HepG2 (cell line): ENCODE measurements around the gene RNF40. TPM values are rescaled to one million over a fixed set of nuclear protein-coding genes. Genes with fewer than 3 reads are reported as not detected.
A peak's percentile ranks its signal among the peaks of the same experiment; 100 is the strongest.

Source experiments
- ATAD3A ChIP-seq: sonication (generic); formaldehyde crosslinking; IDR thresholded peaks from 2 replicates; pipeline ENCODE4 v1.4.0; 2020; ENCODE audit warnings: missing genetic modification reagents
- CEBPB ChIP-seq: IDR thresholded peaks from 2 replicates; pipeline ENCODE4 v1.6.1; 2011; ENCODE audit warnings: low read depth, low read length, improper control_type of control experiment, borderline replicate concordance
- EED ChIP-seq: sonication (generic); formaldehyde crosslinking; IDR thresholded peaks from 2 replicates; pipeline ENCODE4 v1.5.0; 2020; ENCODE audit warnings: mild to moderate bottlenecking, missing genetic modification reagents
- FOXA1 ChIP-seq, 2 experiments: fragments of 450-650 bp in 1 of 2; sonication (generic) in 1 of 2; formaldehyde crosslinking in 1 of 2; IDR thresholded peaks; 2 replicates each; pipeline versions ENCODE4 v1.4.0 to v1.6.1; 2016 to 2020; ENCODE audit warnings: missing genetic modification reagents in 1 of 2
- HDAC2 ChIP-seq: sonication (generic); formaldehyde crosslinking; IDR thresholded peaks from 2 replicates; pipeline ENCODE4 v1.4.0; 2020; ENCODE audit warnings: missing genetic modification reagents
- KAT8 ChIP-seq: IDR thresholded peaks from 2 replicates; pipeline ENCODE4 v1.6.1; 2016; ENCODE audit warnings: missing genetic modification reagents, missing compliant biosample characterization
- MAFF ChIP-seq: IDR thresholded peaks from 2 replicates; pipeline ENCODE4 v1.6.1; 2011; ENCODE audit warnings: low read depth, low read length, improper control_type of control experiment
- RAD21 ChIP-seq: fragments of 450-650 bp; formaldehyde crosslinking; IDR thresholded peaks from 2 replicates; pipeline ENCODE4 v1.5.0; 2020; ENCODE audit warnings: mild to moderate bottlenecking
- RXRA ChIP-seq: sonication (generic); formaldehyde crosslinking; IDR thresholded peaks from 2 replicates; pipeline ENCODE4 v1.5.1; 2020; ENCODE audit warnings: missing genetic modification reagents
- SAFB2 ChIP-seq: sonication (generic); formaldehyde crosslinking; IDR thresholded peaks from 2 replicates; pipeline ENCODE4 v1.5.1; 2020; ENCODE audit warnings: missing genetic modification reagents, low read depth, mild to moderate bottlenecking, borderline replicate concordance
- SALL2 ChIP-seq: sonication (generic); formaldehyde crosslinking; IDR thresholded peaks from 2 replicates; pipeline ENCODE4 v1.8.1; 2023; ENCODE audit warnings: mild to moderate bottlenecking, missing genetic modification reagents, inconsistent platforms
- SIN3A ChIP-seq: IDR thresholded peaks from 2 replicates; pipeline ENCODE4 v1.6.1; 2011; ENCODE audit warnings: low read depth, mild to moderate bottlenecking, control low read depth, low read length, borderline replicate concordance
- SRSF4 ChIP-seq: fragments of 200-400 bp; formaldehyde crosslinking; IDR thresholded peaks from one replicate; pipeline ENCODE4 v1.6.1; 2018; ENCODE audit warnings: mild to moderate bottlenecking, low read depth, low read length, moderate library complexity; ENCODE audit not compliant: poor library complexity, severe bottlenecking
- TOPORS ChIP-seq: sonication (generic); formaldehyde crosslinking; IDR thresholded peaks from 2 replicates; pipeline ENCODE4 v1.8.0; 2023; ENCODE audit warnings: mild to moderate bottlenecking, missing genetic modification reagents
- U2AF2 ChIP-seq: fragments of 200-400 bp; formaldehyde crosslinking; IDR thresholded peaks from 2 replicates; pipeline ENCODE4 v1.6.1; 2017; ENCODE audit warnings: low read depth, mild to moderate bottlenecking, low read length
- YY1 ChIP-seq: IDR thresholded peaks from 2 replicates; pipeline ENCODE4 v1.6.1; 2011; ENCODE audit warnings: low read length, low read depth, moderate library complexity, mild to moderate bottlenecking; ENCODE audit not compliant: insufficient read depth, insufficient replicate concordance
- ZNF20 ChIP-seq: sonication (generic); formaldehyde crosslinking; IDR thresholded peaks from 2 replicates; pipeline ENCODE4 v1.4.0; 2020; ENCODE audit warnings: mild to moderate bottlenecking, moderate library complexity, missing genetic modification reagents
- ZNF292 ChIP-seq: sonication (generic); formaldehyde crosslinking; IDR thresholded peaks from 2 replicates; pipeline ENCODE4 v1.8.1; 2022; ENCODE audit warnings: mild to moderate bottlenecking, low read depth, missing genetic modification reagents, borderline replicate concordance
- ZNF543 ChIP-seq: sonication (generic); formaldehyde crosslinking; IDR thresholded peaks from 2 replicates; pipeline ENCODE4 v1.4.0; 2020; ENCODE audit warnings: mild to moderate bottlenecking, missing genetic modification reagents
- polyA plus RNA-seq, 8 experiments: library from polyadenylated mRNA; depleted of rRNA in 3 of 8; stranded (reverse) in 7 of 8; unstranded in 1 of 8; fragments of >200 nt; fragmentation: Illumina TruSeq in 4 of 8; extraction: Trizol in 4 of 8; gene quantifications; 2 replicates each; pipeline versions ENCODE4 v1.2.1 to v1.2.3, GENCODE V29; 2011 to 2016; ENCODE audit warnings: low read depth in 4 of 8, missing spikeins in 1 of 8, mixed read lengths in 1 of 8; ENCODE audit not compliant: insufficient read depth in 1 of 8
- total RNA-seq, 5 experiments: library from RNA; depleted of rRNA; stranded (reverse); fragments of >200 nt; fragmentation: Illumina TruSeq; extraction: Trizol; gene quantifications; 2 replicates each; pipeline ENCODE4 v1.2.3, GENCODE V29; 2016; ENCODE audit warnings: low read depth in 1 of 5
- TF ChIP-seq, protein P1 (sequence below): sonication (generic); formaldehyde crosslinking; IDR thresholded peaks from 2 replicates; pipeline ENCODE4 v1.4.0; 2020; ENCODE audit warnings: missing genetic modification reagents
- TF ChIP-seq, protein P2 (sequence below): sonication (generic); formaldehyde crosslinking; IDR thresholded peaks from 2 replicates; pipeline ENCODE4 v1.5.1; 2020; ENCODE audit warnings: missing genetic modification reagents, mild to moderate bottlenecking, borderline replicate concordance
- TF ChIP-seq, protein P3 (sequence below): sonication (generic); formaldehyde crosslinking; IDR thresholded peaks from 2 replicates; pipeline ENCODE4 v1.5.0; 2020; ENCODE audit warnings: mild to moderate bottlenecking, missing genetic modification reagents, borderline replicate concordance

Gene RNF40
- total and polyA plus RNA-seq, 2 of the 13 experiments (the other 11 are each of a cell fraction or from before 2014, with no cell fraction given) = 84.0 to 85.6 TPM

DNA sequence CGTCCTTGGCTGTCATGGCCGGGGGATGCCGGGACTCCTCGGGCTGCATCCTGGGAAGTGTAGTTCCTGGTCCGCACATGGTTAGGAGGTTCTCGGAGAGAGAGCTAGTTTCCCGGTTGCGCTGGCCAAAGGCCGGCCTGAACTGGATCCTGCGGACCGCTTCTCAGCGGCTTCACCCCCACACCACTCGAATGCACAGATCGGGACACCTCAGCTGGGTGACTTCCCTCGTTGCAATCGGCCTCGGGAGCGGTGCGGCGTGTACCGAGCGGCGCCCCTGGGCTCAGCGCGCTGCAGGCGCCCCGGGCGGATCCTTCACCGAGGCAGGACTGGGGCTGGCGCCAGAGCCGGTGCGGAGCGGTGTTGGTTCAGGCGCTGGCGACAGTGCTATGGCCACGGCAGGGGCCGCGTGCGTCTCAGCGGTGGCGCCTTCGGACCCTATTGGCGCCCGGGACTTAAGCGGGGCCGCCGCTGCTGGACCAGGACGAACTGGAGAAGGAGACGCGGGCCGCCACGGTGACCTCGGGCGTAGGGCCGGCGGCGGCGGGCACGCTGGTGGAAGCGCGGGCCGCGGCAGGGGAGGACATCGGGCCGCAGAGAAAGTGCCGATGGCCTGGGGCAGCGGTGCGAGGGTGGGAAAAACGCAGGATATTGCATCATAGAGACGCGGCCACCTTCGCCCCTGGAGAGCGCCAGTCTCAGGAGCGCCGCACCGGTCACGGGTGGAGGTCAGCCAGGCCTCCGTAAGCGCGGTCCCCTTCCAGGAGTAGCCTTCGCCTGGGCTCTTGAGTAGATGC, 13.5 kb downstream of the RNF40 start (continued):
- TF ChIP-seq SRSF4 (peak; percentile 94), SAFB2 (CRISPR knock-in tag) (peak; percentile 100), SIN3A (peak; percentile 51; the same call in 1 of the 2 replicates), RXRA (peak; percentile 86), ZNF20 (CRISPR knock-in tag) (no peak), U2AF2 (peak; percentile 86; the same call in 1 of the 2 replicates), SALL2 (peak; percentile 49), CEBPB (peak; percentile 96), ZNF543 (CRISPR knock-in tag) (peak; percentile 95), ATAD3A (CRISPR knock-in tag) (no peak), MAFF (no peak), FOXA1 (IDR thresholded peaks at IDR 0.05) (no peak), FOXA1 (CRISPR knock-in tag; IDR thresholded peaks at IDR 0.05) (peak; percentile 29; the same call in 1 of the 2 replicates), EED (peak; percentile 97), ZNF292 (CRISPR knock-in tag) (no peak), RAD21 (CRISPR knock-in tag) (peak; percentile 44), HDAC2 (peak; percentile 68), TOPORS (CRISPR knock-in tag) (peak; percentile 97), KAT8 (peak; percentile 54; the same call in 1 of the 2 replicates), YY1 (peak; percentile 90)
- TF ChIP-seq, protein P1, sequence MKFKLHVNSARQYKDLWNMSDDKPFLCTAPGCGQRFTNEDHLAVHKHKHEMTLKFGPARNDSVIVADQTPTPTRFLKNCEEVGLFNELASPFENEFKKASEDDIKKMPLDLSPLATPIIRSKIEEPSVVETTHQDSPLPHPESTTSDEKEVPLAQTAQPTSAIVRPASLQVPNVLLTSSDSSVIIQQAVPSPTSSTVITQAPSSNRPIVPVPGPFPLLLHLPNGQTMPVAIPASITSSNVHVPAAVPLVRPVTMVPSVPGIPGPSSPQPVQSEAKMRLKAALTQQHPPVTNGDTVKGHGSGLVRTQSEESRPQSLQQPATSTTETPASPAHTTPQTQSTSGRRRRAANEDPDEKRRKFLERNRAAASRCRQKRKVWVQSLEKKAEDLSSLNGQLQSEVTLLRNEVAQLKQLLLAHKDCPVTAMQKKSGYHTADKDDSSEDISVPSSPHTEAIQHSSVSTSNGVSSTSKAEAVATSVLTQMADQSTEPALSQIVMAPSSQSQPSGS (CRISPR knock-in tag) = peak; percentile 56
- TF ChIP-seq, protein P2, sequence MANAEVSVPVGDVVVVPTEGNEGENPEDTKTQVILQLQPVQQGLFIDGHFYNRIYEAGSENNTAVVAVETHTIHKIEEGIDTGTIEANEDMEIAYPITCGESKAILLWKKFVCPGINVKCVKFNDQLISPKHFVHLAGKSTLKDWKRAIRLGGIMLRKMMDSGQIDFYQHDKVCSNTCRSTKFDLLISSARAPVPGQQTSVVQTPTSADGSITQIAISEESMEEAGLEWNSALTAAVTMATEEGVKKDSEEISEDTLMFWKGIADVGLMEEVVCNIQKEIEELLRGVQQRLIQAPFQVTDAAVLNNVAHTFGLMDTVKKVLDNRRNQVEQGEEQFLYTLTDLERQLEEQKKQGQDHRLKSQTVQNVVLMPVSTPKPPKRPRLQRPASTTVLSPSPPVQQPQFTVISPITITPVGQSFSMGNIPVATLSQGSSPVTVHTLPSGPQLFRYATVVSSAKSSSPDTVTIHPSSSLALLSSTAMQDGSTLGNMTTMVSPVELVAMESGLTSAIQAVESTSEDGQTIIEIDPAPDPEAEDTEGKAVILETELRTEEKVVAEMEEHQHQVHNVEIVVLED (CRISPR knock-in tag) = peak; percentile 82; the same call in 1 of the 2 replicates
- TF ChIP-seq, protein P3, sequence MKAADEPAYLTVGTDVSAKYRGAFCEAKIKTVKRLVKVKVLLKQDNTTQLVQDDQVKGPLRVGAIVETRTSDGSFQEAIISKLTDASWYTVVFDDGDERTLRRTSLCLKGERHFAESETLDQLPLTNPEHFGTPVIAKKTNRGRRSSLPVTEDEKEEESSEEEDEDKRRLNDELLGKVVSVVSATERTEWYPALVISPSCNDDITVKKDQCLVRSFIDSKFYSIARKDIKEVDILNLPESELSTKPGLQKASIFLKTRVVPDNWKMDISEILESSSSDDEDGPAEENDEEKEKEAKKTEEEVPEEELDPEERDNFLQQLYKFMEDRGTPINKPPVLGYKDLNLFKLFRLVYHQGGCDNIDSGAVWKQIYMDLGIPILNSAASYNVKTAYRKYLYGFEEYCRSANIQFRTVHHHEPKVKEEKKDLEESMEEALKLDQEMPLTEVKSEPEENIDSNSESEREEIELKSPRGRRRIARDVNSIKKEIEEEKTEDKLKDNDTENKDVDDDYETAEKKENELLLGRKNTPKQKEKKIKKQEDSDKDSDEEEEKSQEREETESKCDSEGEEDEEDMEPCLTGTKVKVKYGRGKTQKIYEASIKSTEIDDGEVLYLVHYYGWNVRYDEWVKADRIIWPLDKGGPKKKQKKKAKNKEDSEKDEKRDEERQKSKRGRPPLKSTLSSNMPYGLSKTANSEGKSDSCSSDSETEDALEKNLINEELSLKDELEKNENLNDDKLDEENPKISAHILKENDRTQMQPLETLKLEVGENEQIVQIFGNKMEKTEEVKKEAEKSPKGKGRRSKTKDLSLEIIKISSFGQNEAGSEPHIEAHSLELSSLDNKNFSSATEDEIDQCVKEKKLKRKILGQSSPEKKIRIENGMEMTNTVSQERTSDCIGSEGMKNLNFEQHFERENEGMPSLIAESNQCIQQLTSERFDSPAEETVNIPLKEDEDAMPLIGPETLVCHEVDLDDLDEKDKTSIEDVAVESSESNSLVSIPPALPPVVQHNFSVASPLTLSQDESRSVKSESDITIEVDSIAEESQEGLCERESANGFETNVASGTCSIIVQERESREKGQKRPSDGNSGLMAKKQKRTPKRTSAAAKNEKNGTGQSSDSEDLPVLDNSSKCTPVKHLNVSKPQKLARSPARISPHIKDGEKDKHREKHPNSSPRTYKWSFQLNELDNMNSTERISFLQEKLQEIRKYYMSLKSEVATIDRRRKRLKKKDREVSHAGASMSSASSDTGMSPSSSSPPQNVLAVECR (CRISPR knock-in tag) = peak; percentile 99
